Astrocyte (in vitro differentiated cells and primary cell): ENCODE data around the gene ST3GAL4. TPM values are rescaled to one million over a fixed set of nuclear protein-coding genes. Genes with fewer than 3 reads are reported as not detected.

Experiments used
- DNase-seq: peaks from one replicate; pipeline ENCODE4 v3.0.0-alpha.2; 2010; ENCODE audit warnings: low read depth
- FAIRE-seq: peaks from 2 replicates; lab custom pipeline; 2011; peaks lifted over from hg19 to GRCh38; lab: Jason Lieb, UNC
- H2AFZ ChIP-seq: 2 replicates; pipeline ENCODE4 v1.6.0; 2012; ENCODE audit warnings: low read depth, low read length, inconsistent platforms
- H3K27ac ChIP-seq: 2 replicates; pipeline ENCODE4 v1.5.1; 2011; ENCODE audit warnings: low read depth, low read length, inconsistent platforms
- H3K27me3 ChIP-seq: 2 replicates; pipeline ENCODE4 v1.6.0; 2011; ENCODE audit warnings: low read length, inconsistent platforms; ENCODE audit not compliant: insufficient read depth
- H3K36me3 ChIP-seq: 2 replicates; pipeline ENCODE4 v1.5.1; 2011; ENCODE audit warnings: low read length, inconsistent platforms; ENCODE audit not compliant: insufficient read depth
- H3K4me1 ChIP-seq: 2 replicates; pipeline ENCODE4 v1.5.1; 2011; ENCODE audit warnings: low read length, inconsistent platforms; ENCODE audit not compliant: insufficient read depth
- H3K4me2 ChIP-seq: 2 replicates; pipeline ENCODE4 v1.6.0; 2012; ENCODE audit warnings: low read length, inconsistent platforms
- H3K4me3 ChIP-seq: 2 replicates; pipeline ENCODE4 v1.5.1; 2011; ENCODE audit warnings: low read depth, mild to moderate bottlenecking, low read length, inconsistent platforms; ENCODE audit not compliant: insufficient read depth
- H3K79me2 ChIP-seq: 2 replicates; pipeline ENCODE4 v1.6.0; 2012; ENCODE audit warnings: mild to moderate bottlenecking, low read length, inconsistent platforms; ENCODE audit not compliant: insufficient read depth
- H3K9ac ChIP-seq: 2 replicates; pipeline ENCODE4 v1.6.0; 2012; ENCODE audit warnings: mild to moderate bottlenecking, low read length, inconsistent platforms
- H3K9me3 ChIP-seq: 2 replicates; pipeline ENCODE4 v1.5.1; 2012; ENCODE audit warnings: low read depth, mild to moderate bottlenecking, low read length, inconsistent platforms; ENCODE audit not compliant: insufficient read depth
- H4K20me1 ChIP-seq: 2 replicates; pipeline ENCODE4 v1.6.0; 2012; ENCODE audit warnings: low read length, inconsistent platforms; ENCODE audit not compliant: insufficient read depth
- H3K27ac Mint-ChIP-seq: one replicate; pipeline ENCODE4 v1.8.0; 2021; ENCODE audit warnings: mild to moderate bottlenecking, mixed read lengths; ENCODE audit not compliant: unreplicated experiment
- H3K27me3 Mint-ChIP-seq: one replicate; pipeline ENCODE4 v1.8.0; 2021; ENCODE audit warnings: low read depth, mixed read lengths; ENCODE audit not compliant: unreplicated experiment
- H3K36me3 Mint-ChIP-seq: one replicate; pipeline ENCODE4 v1.8.0; 2021; ENCODE audit warnings: low read depth, mixed read lengths; ENCODE audit not compliant: unreplicated experiment
- H3K4me1 Mint-ChIP-seq: one replicate; pipeline ENCODE4 v1.8.0; 2021; ENCODE audit warnings: low read depth, mixed read lengths; ENCODE audit not compliant: unreplicated experiment
- H3K4me3 Mint-ChIP-seq: one replicate; pipeline ENCODE4 v1.8.0; 2021; ENCODE audit warnings: mild to moderate bottlenecking, moderate library complexity, mixed read lengths; ENCODE audit not compliant: unreplicated experiment
- H3K9me3 Mint-ChIP-seq: one replicate; pipeline ENCODE4 v1.8.0; 2021; ENCODE audit warnings: mild to moderate bottlenecking, mixed read lengths; ENCODE audit not compliant: unreplicated experiment
- CTCF ChIP-seq: IDR thresholded peaks from 2 replicates; pipeline ENCODE4 v1.5.1; 2011; ENCODE audit warnings: low read depth, mild to moderate bottlenecking, inconsistent platforms, low read length, moderate library complexity; ENCODE audit not compliant: insufficient read depth
- EZH2 ChIP-seq: IDR thresholded peaks from 2 replicates; pipeline ENCODE4 v1.6.1; 2012; ENCODE audit warnings: mild to moderate bottlenecking, low read length, inconsistent platforms; ENCODE audit not compliant: insufficient read depth
- total RNA-seq: library from RNA; stranded (reverse); gene quantifications from 2 replicates; pipeline ENCODE4 v1.2.1, GENCODE V29; 2021

ST3GAL4 gene
- total RNA-seq, 1 donor from 2014 or later = 12.2 TPM

- FAIRE-seq = peak; percentile 50
- no peak overlapping the region for H3K27ac ChIP-seq
These were observed 36.6 kb downstream of the ST3GAL4 start for GRCh38 chr11:126391970-126392632.

GRCh38 chr11:126392633-126393013, 37.1 kb downstream of the ST3GAL4 start:
- no peak for TF ChIP-seq EZH2
- no peak for TF ChIP-seq CTCF
- Histone ChIP-seq H2AFZ (no peak overlapping the region), H3K9me3 (no peaks in the 10 kb centered on the region), H4K20me1 (peaks cover 40% of the 10 kb centered on the region), H3K4me1 (peaks cover 3% of the 10 kb centered on the region), H3K27me3 (no peaks in the 10 kb centered on the region), H3K4me3 (no peak overlapping the region), H3K27ac (no peak overlapping the region), H3K79me2 (peaks cover 2% of the 10 kb centered on the region), H3K36me3 (no peaks in the 10 kb centered on the region), H3K9ac (no peak overlapping the region), H3K4me2 (no peak overlapping the region)
- no peak for DNase-seq
- Mint-ChIP-seq H3K27me3 (no peaks in the 10 kb centered on the region), H3K9me3 (no peaks in the 10 kb centered on the region), H3K4me1 (no peaks in the 10 kb centered on the region), H3K4me3 (no peak overlapping the region), H3K36me3 (peaks cover 10% of the 10 kb centered on the region), H3K27ac (no peak overlapping the region)
- FAIRE-seq = no peak

More at GRCh38 chr11:126391970-126392632, 36.6 kb downstream of the ST3GAL4 start:
- H3K9ac ChIP-seq = no peak overlapping the region
- H3K79me2 ChIP-seq = peaks cover 2% of the 10 kb centered on the region
- Mint-ChIP-seq H3K4me3 (no peak overlapping the region), H3K4me1 (no peaks in the 10 kb centered on the region), H3K9me3 (no peaks in the 10 kb centered on the region), H3K36me3 (peaks cover 8% of the 10 kb centered on the region), H3K27ac (no peak overlapping the region), H3K27me3 (no peaks in the 10 kb centered on the region)
- H3K4me1 ChIP-seq = peaks cover 3% of the 10 kb centered on the region
- H3K4me2 ChIP-seq = no peak overlapping the region
- H4K20me1 ChIP-seq = peaks cover 44% of the 10 kb centered on the region
- H3K27me3 ChIP-seq = no peaks in the 10 kb centered on the region
- no peak for DNase-seq
- no peak overlapping the region for H3K4me3 ChIP-seq
- no peak overlapping the region for H2AFZ ChIP-seq
- no peaks in the 10 kb centered on the region for H3K9me3 ChIP-seq
- TF ChIP-seq EZH2 (no peak), CTCF (no peak)
- no peaks in the 10 kb centered on the region for H3K36me3 ChIP-seq

GRCh38 chr11:126393143-126393542, 37.7 kb downstream of the ST3GAL4 start:
- H4K20me1 ChIP-seq = peaks cover 36% of the 10 kb centered on the region
- H3K4me3 Mint-ChIP-seq = no peak overlapping the region
- no peaks in the 10 kb centered on the region for H3K27me3 ChIP-seq
- H3K9me3 ChIP-seq = no peaks in the 10 kb centered on the region
- FAIRE-seq (no peak), DNase-seq (no peak)
- H3K4me1 ChIP-seq = peaks cover 3% of the 10 kb centered on the region
- no peak overlapping the region for H3K27ac ChIP-seq
- TF ChIP-seq CTCF (no peak), EZH2 (no peak)
- no peak overlapping the region for H3K9ac ChIP-seq
- no peak overlapping the region for H3K4me3 ChIP-seq
- H3K27ac Mint-ChIP-seq = no peak overlapping the region
- H3K4me1 Mint-ChIP-seq = no peaks in the 10 kb centered on the region
- H2AFZ ChIP-seq = no peak overlapping the region
- H3K27me3 Mint-ChIP-seq = no peaks in the 10 kb centered on the region
- no peaks in the 10 kb centered on the region for H3K36me3 ChIP-seq
- H3K4me2 ChIP-seq = no peak overlapping the region
- H3K36me3 Mint-ChIP-seq = peaks cover 10% of the 10 kb centered on the region
- H3K9me3 Mint-ChIP-seq = no peaks in the 10 kb centered on the region
- H3K79me2 ChIP-seq = peaks cover 2% of the 10 kb centered on the region
